DMS79 treated with DMSO at 0.1 percent for 48 hours (cell line): ENCODE results near the gene TDRD7.
"Not testable (repeated sequence)": the region's sequence is repeated elsewhere in the genome, so short reads cannot be mapped to it uniquely, and the experiment has no call there.

ENCODE experiments used
- DNase-seq: peaks from one replicate; lab custom pipeline; 2025; lab: John Stamatoyannopoulos, UW

TDRD7 gene

GRCh38 chr9:97475059-97475458 is 63.2 kb downstream of the TDRD7 start:
- no peak for DNase-seq

GRCh38 chr9:97478301-97478981 is 66.5 kb downstream of the TDRD7 start:
- DNase-seq = no peak

- DNase-seq = no peak
Observed at GRCh38 chr9:97479496-97480159, 67.7 kb downstream of the TDRD7 start.

GRCh38 chr9:97480174-97480573 is 68.3 kb downstream of the TDRD7 start:
- no peak for DNase-seq

GRCh38 chr9:97480749-97481148 is 68.9 kb downstream of the TDRD7 start:
- DNase-seq = no peak

- DNase-seq = no peak
Observed at GRCh38 chr9:97484134-97484533, 72.2 kb downstream of the TDRD7 start.

GRCh38 chr9:97487107-97487506 is 75.2 kb downstream of the TDRD7 start:
- DNase-seq = no peak

- DNase-seq = no peak
Observed at GRCh38 chr9:97487861-97488260, 76.0 kb downstream of the TDRD7 start.

- DNase-seq = no peak
Observed at GRCh38 chr9:97491216-97491999, 79.5 kb downstream of the TDRD7 start.

- not testable (repeated sequence) for DNase-seq
Observed at GRCh38 chr9:97497558-97498375, 85.9 kb downstream of the TDRD7 start.

- DNase-seq = not testable (repeated sequence)
Observed at GRCh38 chr9:97498846-97499245, 87.0 kb downstream of the TDRD7 start.

GRCh38 chr9:97500263-97500662 is 88.4 kb downstream of the TDRD7 start:
- DNase-seq = no peak

GRCh38 chr9:97500765-97501176 is 88.9 kb downstream of the TDRD7 start:
- DNase-seq = no peak

GRCh38 chr9:97501177-97501971 is 89.5 kb downstream of the TDRD7 start, which contains the start of gene TMOD1:
TSS of gene TMOD1 (plus strand) at chr9:97501666. CDS start at chr9:97524189, 22,523 bp downstream.
- DNase-seq = peak; percentile 33

GRCh38 chr9:97501972-97502221 is 90.0 kb downstream of the TDRD7 start:
- no peak for DNase-seq

GRCh38 chr9:97502222-97502983 is 90.5 kb downstream of the TDRD7 start:
- DNase-seq = no peak

GRCh38 chr9:97502984-97503861 is 91.3 kb downstream of the TDRD7 start:
- no peak for DNase-seq

GRCh38 chr9:97503862-97504210 is 91.9 kb downstream of the TDRD7 start:
- no peak for DNase-seq

- DNase-seq = no peak
Observed at GRCh38 chr9:97504381-97505216, 92.7 kb downstream of the TDRD7 start.
